Right lobe of liver (tissue), 4 donors: Measurements from ENCODE around the gene WDR54.

Experiments used
- POLR2A ChIP-seq: fragments of 450-650 bp; IDR thresholded peaks from one replicate; pipeline ENCODE4 v1.6.1; 2017; ENCODE audit warnings: antibody characterized with exemption, mild to moderate bottlenecking
- TF ChIP-seq, protein P1 (sequence below), 4 donors: fragments of 200-600 bp in 3 of 4; fragments of 450-650 bp in 1 of 4; IDR thresholded peaks; one replicate each; pipeline versions ENCODE4 v1.5.1 to v1.8.0; 2016 to 2022; ENCODE audit warnings: antibody characterized with exemption in 4 of 4, mild to moderate bottlenecking in 2 of 4
- donor health status: DM: no; HTN: no; CAD: no.
- donor health status: DM: no; HTN: no; CAD: no.
- donor health status: DM: no; HTN: yes; CAD: no.

DNA sequence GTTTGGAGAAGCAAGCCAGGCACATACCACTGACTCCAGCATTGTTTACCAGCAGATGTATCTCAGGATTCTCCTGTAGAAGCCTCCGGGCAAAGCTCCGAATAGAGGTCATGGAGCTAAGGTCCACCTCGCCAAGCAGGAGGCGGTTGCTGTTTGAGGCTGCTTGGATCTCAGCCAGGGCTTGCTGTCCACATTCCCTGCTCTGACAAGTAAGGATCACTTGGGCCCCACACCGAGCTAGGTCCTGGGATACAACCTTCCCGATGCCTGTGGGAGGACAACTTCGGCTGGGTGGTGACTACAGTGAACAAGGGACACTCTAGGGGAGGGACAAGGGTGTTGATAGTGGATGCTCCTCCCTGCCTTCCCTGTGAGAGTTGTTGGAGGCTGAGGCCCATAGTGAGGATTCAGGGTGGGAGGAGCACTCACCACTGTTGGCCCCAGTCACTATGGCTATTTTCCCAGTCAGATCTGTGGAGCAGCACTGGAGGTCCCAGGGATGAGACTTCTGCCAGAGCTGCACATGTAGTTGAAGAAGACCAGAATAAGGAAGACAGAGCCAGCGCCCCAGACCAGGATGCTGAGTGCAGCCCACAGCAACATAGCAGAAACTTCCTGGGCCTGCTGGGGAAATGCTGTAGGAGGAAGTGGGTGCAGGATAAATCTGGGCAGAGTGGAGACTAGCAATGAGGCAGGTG, 8.4 kb upstream of the WDR54 start:
- TF ChIP-seq, protein P1, sequence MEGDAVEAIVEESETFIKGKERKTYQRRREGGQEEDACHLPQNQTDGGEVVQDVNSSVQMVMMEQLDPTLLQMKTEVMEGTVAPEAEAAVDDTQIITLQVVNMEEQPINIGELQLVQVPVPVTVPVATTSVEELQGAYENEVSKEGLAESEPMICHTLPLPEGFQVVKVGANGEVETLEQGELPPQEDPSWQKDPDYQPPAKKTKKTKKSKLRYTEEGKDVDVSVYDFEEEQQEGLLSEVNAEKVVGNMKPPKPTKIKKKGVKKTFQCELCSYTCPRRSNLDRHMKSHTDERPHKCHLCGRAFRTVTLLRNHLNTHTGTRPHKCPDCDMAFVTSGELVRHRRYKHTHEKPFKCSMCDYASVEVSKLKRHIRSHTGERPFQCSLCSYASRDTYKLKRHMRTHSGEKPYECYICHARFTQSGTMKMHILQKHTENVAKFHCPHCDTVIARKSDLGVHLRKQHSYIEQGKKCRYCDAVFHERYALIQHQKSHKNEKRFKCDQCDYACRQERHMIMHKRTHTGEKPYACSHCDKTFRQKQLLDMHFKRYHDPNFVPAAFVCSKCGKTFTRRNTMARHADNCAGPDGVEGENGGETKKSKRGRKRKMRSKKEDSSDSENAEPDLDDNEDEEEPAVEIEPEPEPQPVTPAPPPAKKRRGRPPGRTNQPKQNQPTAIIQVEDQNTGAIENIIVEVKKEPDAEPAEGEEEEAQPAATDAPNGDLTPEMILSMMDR (IDR thresholded peaks at IDR 0.05), result no peak
- TF ChIP-seq POLR2A, result no peak
